SK-N-SH (cell line): ENCODE data around the gene RAPGEF2. TPM values are rescaled to one million over a fixed set of nuclear protein-coding genes. Genes with fewer than 3 reads are reported as not detected.

Experiments used
- CTCF ChIA-PET: fragments of 300-600, 350-600 bp; formaldehyde crosslinking; extraction: SDS; loops from one replicate; lab custom pipeline; 2021; lab: Yijun Ruan, JAX
- POLR2A ChIA-PET: fragments of 350-600 bp; sonication (Branson Sonifier 250); formaldehyde crosslinking; extraction: SDS; loops from one replicate; lab custom pipeline; 2020; ENCODE audit warnings: antibody characterized with exemption, inconsistent platforms; lab: Yijun Ruan, JAX
- DNase-seq: peaks from one replicate; pipeline ENCODE4 v3.0.0; 2012
- H2AFZ ChIP-seq: fragments of 200-600 bp; sonication (generic); 2 replicates; pipeline ENCODE4 v1.8.1; 2016; ENCODE audit warnings: antibody characterized with exemption, mild to moderate bottlenecking, low read depth
- H3F3A ChIP-seq: fragments of 200-600 bp; sonication (generic); replicated peaks from 2 replicates; pipeline ENCODE3; 2016; ENCODE audit warnings: antibody characterized with exemption, mild to moderate bottlenecking; ENCODE audit not compliant: insufficient read depth
- H3K27ac ChIP-seq, 2 experiments: fragments of 200-500 bp in 1 of 2; fragments of 200-600 bp in 1 of 2; sonication (Bioruptor generic) in 1 of 2; sonication (generic), shearing (Covaris generic) in 1 of 2; 2 replicates each; pipeline versions ENCODE4 v1.5.1 to v1.6.1; 2014 to 2016; ENCODE audit warnings: low read depth in 2 of 2, inconsistent platforms in 1 of 2, low read length in 1 of 2, mild to moderate bottlenecking in 1 of 2, mixed read lengths in 1 of 2
- H3K27me3 ChIP-seq: fragments of 200-600 bp; sonication (generic), shearing (Covaris generic); 2 replicates; pipeline ENCODE4 v1.6.1; 2016; ENCODE audit warnings: mixed run types; ENCODE audit not compliant: insufficient read depth
- H3K36me3 ChIP-seq, 2 experiments: fragments of 200-500 bp in 1 of 2; fragments of 200-600 bp in 1 of 2; sonication (Bioruptor generic) in 1 of 2; sonication (generic) in 1 of 2; replicated peaks in 1 of 2; 2 replicates each; pipeline versions ENCODE3 to v1.5.1; 2014 to 2016; ENCODE audit warnings: low read length in 1 of 2, mild to moderate bottlenecking in 1 of 2; ENCODE audit not compliant: insufficient read depth in 2 of 2, control insufficient read depth in 1 of 2
- H3K4me1 ChIP-seq, 2 experiments: fragments of 200-500 bp in 1 of 2; fragments of 200-600 bp in 1 of 2; sonication (Bioruptor generic) in 1 of 2; sonication (generic), shearing (Covaris generic) in 1 of 2; 2 replicates each; pipeline versions ENCODE4 v1.5.1 to v1.6.1; 2014 to 2016; ENCODE audit warnings: low read depth in 1 of 2, low read length in 1 of 2, mixed run types in 1 of 2; ENCODE audit not compliant: insufficient read depth in 2 of 2, control insufficient read depth in 1 of 2
- H3K4me2 ChIP-seq: fragments of 200-600 bp; sonication (generic), shearing (Covaris generic); 2 replicates; pipeline ENCODE4 v1.6.1; 2017; ENCODE audit warnings: mixed run types
- H3K4me3 ChIP-seq, 2 experiments: fragments of 200-500 bp in 1 of 2; fragments of 200-600 bp in 1 of 2; sonication (Bioruptor generic) in 1 of 2; sonication (generic), shearing (Covaris generic) in 1 of 2; 2 replicates each; pipeline versions ENCODE4 v1.5.1 to v1.8.1; 2014 to 2016; ENCODE audit warnings: low read depth in 2 of 2, inconsistent platforms in 1 of 2, low read length in 1 of 2, mild to moderate bottlenecking in 1 of 2, mixed read lengths in 1 of 2, moderate library complexity in 1 of 2
- H3K79me2 ChIP-seq: fragments of 200-600 bp; sonication (generic); 2 replicates; pipeline ENCODE4 v1.8.1; 2017; ENCODE audit warnings: mild to moderate bottlenecking; ENCODE audit not compliant: insufficient read depth
- H3K9ac ChIP-seq: fragments of 200-600 bp; sonication (generic); 2 replicates; pipeline ENCODE4 v1.6.1; 2017; ENCODE audit warnings: mixed run types
- H3K9me2 ChIP-seq: fragments of 200-600 bp; sonication (generic); 2 replicates; pipeline ENCODE4 v1.6.1; 2017; ENCODE audit warnings: mixed run types
- H3K9me3 ChIP-seq: fragments of 200-600 bp; sonication (generic); 2 replicates; pipeline ENCODE4 v1.6.1; 2017; ENCODE audit warnings: mixed run types, mild to moderate bottlenecking, moderate library complexity
- H4K20me1 ChIP-seq: fragments of 200-600 bp; sonication (generic); 2 replicates; pipeline ENCODE4 v1.6.1; 2017; ENCODE audit warnings: mild to moderate bottlenecking, mixed run types; ENCODE audit not compliant: insufficient read depth
- CHD2 ChIP-seq: fragments of 150-350 bp; IDR thresholded peaks from 2 replicates; pipeline ENCODE4 v1.6.1; 2018; ENCODE audit warnings: low read length; ENCODE audit not compliant: partially characterized antibody
- CTCF ChIP-seq: fragments of 200-600 bp; sonication (generic); IDR thresholded peaks from 2 replicates; pipeline ENCODE4 v1.6.1; 2017; ENCODE audit warnings: antibody characterized with exemption, mild to moderate bottlenecking, moderate library complexity
- EP300 ChIP-seq, 2 experiments: IDR thresholded peaks; 2 replicates each; pipeline versions ENCODE4 v1.4.0 to v1.6.1; 2012; ENCODE audit warnings: borderline replicate concordance in 1 of 2, low read depth in 1 of 2, low read length in 1 of 2
- FOSL2 ChIP-seq: IDR thresholded peaks from 2 replicates; pipeline ENCODE4 v1.4.0; 2012; ENCODE audit warnings: low read depth, mild to moderate bottlenecking, moderate library complexity, borderline replicate concordance
- GABPA ChIP-seq: IDR thresholded peaks from 2 replicates; pipeline ENCODE4 v1.4.0; 2012; ENCODE audit warnings: low read depth, mild to moderate bottlenecking
- GATA2 ChIP-seq: sonication (generic); formaldehyde crosslinking; IDR thresholded peaks from 2 replicates; pipeline ENCODE4 v1.5.0; 2020; ENCODE audit warnings: mild to moderate bottlenecking, missing genetic modification reagents
- IRF3 ChIP-seq: fragments of 150-350 bp; IDR thresholded peaks from 2 replicates; pipeline ENCODE4 v1.6.1; 2016; ENCODE audit warnings: mild to moderate bottlenecking, low read depth, low read length
- NFIC ChIP-seq: IDR thresholded peaks from 2 replicates; pipeline ENCODE4 v1.4.0; 2012; ENCODE audit warnings: borderline replicate concordance
- POLR2AphosphoS5 ChIP-seq: IDR thresholded peaks from 2 replicates; pipeline ENCODE4 v1.6.1; 2012; ENCODE audit warnings: low read depth, low read length
- RXRA ChIP-seq: IDR thresholded peaks from 2 replicates; pipeline ENCODE4 v1.4.0; 2012; ENCODE audit warnings: low read depth, mild to moderate bottlenecking, borderline replicate concordance
- SIN3A ChIP-seq: IDR thresholded peaks from 2 replicates; pipeline ENCODE4 v1.6.1; 2012; ENCODE audit warnings: low read depth, mild to moderate bottlenecking, low read length, moderate library complexity, borderline replicate concordance
- TAF1 ChIP-seq: IDR thresholded peaks from 2 replicates; pipeline ENCODE4 v1.6.1; 2012; ENCODE audit warnings: low read depth, mild to moderate bottlenecking, low read length, moderate library complexity, borderline replicate concordance
- TEAD4 ChIP-seq: IDR thresholded peaks from 2 replicates; pipeline ENCODE4 v1.4.0; 2012; ENCODE audit warnings: mild to moderate bottlenecking, borderline replicate concordance; ENCODE audit not compliant: insufficient read depth
- USF2 ChIP-seq: fragments of 150-350 bp; IDR thresholded peaks from 2 replicates; pipeline ENCODE4 v1.6.1; 2017; ENCODE audit warnings: antibody characterized with exemption, low read length, low read depth, borderline replicate concordance
- WGBS: methylation state at CpG from one replicate; pipeline ENCODE4 v1.1.6; 2017; ENCODE audit warnings: low lambda C conversion rate; 5-methylcytosine and 5-hydroxymethylcytosine counted together
- polyA plus RNA-seq, 3 experiments: library from polyadenylated mRNA; depleted of rRNA; stranded (reverse); fragments of >200 nt; gene quantifications; 2 replicates each; pipeline ENCODE4 v1.2.3, GENCODE V29; 2012

Gene RAPGEF2
- polyA plus RNA-seq, 1 of the 3 experiments (the other 2 are of a cell fraction) = 19.2 TPM

- TF ChIP-seq TAF1 (no peak), RXRA (no peak), SIN3A (no peak), IRF3 (no peak), CTCF (peak; percentile 74), POLR2AphosphoS5 (no peak)
Measured at GRCh38 chr4:159191989-159192388, 89.1 kb downstream of the RAPGEF2 start (continued).

- Histone ChIP-seq H3K36me3 (peaks cover 0 to 25% of the 10 kb centered on the region in 2 experiments), H3F3A (peaks cover 15% of the 10 kb centered on the region), H2AFZ (no peak overlapping the region), H3K4me3 (no peak overlapping the region), H3K79me2 (peaks cover 20% of the 10 kb centered on the region), H3K27me3 (no peaks in the 10 kb centered on the region), H4K20me1 (no peaks in the 10 kb centered on the region), H3K9me3 (no peaks in the 10 kb centered on the region), H3K9me2 (no peaks in the 10 kb centered on the region), H3K4me2 (no peak overlapping the region), H3K9ac (no peak overlapping the region), H3K27ac (no peak overlapping the region), H3K4me1 (no peaks in the 10 kb centered on the region; a peak in 1 of 4 replicates)
- no peak for DNase-seq
- 93% methylated on average over 1 of the region's 1 CpG for WGBS
- no peak for TF ChIP-seq GATA2 (CRISPR knock-in tag)
- TF ChIP-seq NFIC = no peak
- no peak for TF ChIP-seq FOSL2
- no peak for TF ChIP-seq EP300 (IDR thresholded peaks at IDR 0.05; ENCODE audit: borderline replicate concordance in 1 of 2, low read depth in 1 of 2, low read length in 1 of 2)
- TF ChIP-seq GABPA = no peak
- TF ChIP-seq CHD2 = no peak
- POLR2A ChIA-PET = no interaction called here
- CTCF ChIA-PET = interaction anchor here (1.4 to 2.8 kb wide), 2 partner anchors 9 to 342 kb away, joined by 3 to 22 read pairs; no protein-coding TSS in a partner anchor
Measured at GRCh38 chr4:159193046-159193620, 90.3 kb downstream of the RAPGEF2 start.

- DNase-seq = no peak
- ChIA-PET CTCF (interaction anchor here (0.8 to 1.2 kb wide), 4 partner anchors 324 to 465 kb away, joined by 3 read pairs; no protein-coding TSS in a partner anchor), POLR2A (no interaction called here)
- no peaks in the 10 kb centered on the region for H4K20me1 ChIP-seq
- no peak overlapping the region for H3K9ac ChIP-seq
- no peaks in the 10 kb centered on the region for H3K9me3 ChIP-seq
- no peak overlapping the region for H3K4me2 ChIP-seq
- H3K4me1 ChIP-seq = no peaks in the 10 kb centered on the region; a peak in 1 of 4 replicates
- no peaks in the 10 kb centered on the region for H3K9me2 ChIP-seq
- no peak overlapping the region for H3K27ac ChIP-seq
- H3F3A ChIP-seq = peaks cover 12% of the 10 kb centered on the region
- WGBS = 87% methylated on average over 5 of the region's 5 CpGs
- no peak overlapping the region for H3K4me3 ChIP-seq
- H3K79me2 ChIP-seq = peaks cover 20% of the 10 kb centered on the region
- TF ChIP-seq TEAD4 = no peak
- TF ChIP-seq USF2 = no peak
- H3K27me3 ChIP-seq = no peaks in the 10 kb centered on the region
- H2AFZ ChIP-seq = no peak overlapping the region
- H3K36me3 ChIP-seq = peaks cover 0 to 12% of the 10 kb centered on the region in 2 experiments
Measured at GRCh38 chr4:159195361-159195769, 92.5 kb downstream of the RAPGEF2 start.
